ENCODE data around the gene INVS.

The INVS gene

DNA sequence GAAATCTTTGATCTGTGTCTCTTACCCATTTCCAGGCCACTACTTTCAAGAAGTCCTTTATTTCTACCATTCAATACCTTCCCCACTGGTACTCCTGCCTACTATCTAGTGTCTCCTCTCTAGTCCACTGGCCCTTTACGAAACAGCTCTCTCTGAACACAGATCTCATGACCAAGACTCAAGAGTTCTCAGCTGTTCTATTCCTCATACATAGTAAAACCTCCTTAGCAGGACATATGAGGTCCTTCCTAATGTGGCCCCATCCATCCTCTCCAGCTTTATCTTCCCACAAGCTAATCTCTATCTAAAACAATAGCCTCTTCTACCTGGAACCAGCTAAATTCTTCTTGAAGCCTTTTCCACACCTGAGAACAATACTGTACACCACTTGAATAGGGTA is 251.1 kb downstream of the INVS start:
- no peak for DNase-seq

All from activated naive CD4-positive, alpha-beta T cell treated with Interleukin-2 at 50 U/mL for 16 hours (primary cell).